ENCODE results near the gene TYRP1. TPM values are rescaled to one million over a fixed set of nuclear protein-coding genes. Genes with fewer than 3 reads are reported as not detected.

The TYRP1 gene
- total RNA-seq, 1 donor from 2014 or later: not detected

DNA sequence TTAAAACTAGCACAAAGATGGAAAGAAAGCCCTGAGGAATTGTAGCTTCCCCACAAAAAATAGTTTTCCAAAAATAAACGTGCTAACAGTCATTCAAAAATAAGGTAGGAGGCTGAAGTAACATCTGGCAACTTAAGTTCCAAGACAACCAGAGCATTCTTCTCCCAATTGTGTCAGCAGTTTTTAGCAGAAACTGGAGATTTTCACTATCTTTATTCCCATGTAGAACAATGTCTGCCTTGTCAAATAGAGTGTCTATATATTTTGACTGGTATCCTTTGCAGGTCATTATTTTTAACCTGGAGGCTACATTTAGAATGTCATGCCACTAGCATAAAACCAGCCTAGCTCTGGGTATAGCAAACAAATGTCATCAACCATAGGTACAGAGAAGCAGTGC, 10.8 kb downstream of the TYRP1 start:
- no peak overlapping the region for H3K4me3 ChIP-seq (ENCODE audit: low read depth, low read length)
- TF ChIP-seq, protein P1, sequence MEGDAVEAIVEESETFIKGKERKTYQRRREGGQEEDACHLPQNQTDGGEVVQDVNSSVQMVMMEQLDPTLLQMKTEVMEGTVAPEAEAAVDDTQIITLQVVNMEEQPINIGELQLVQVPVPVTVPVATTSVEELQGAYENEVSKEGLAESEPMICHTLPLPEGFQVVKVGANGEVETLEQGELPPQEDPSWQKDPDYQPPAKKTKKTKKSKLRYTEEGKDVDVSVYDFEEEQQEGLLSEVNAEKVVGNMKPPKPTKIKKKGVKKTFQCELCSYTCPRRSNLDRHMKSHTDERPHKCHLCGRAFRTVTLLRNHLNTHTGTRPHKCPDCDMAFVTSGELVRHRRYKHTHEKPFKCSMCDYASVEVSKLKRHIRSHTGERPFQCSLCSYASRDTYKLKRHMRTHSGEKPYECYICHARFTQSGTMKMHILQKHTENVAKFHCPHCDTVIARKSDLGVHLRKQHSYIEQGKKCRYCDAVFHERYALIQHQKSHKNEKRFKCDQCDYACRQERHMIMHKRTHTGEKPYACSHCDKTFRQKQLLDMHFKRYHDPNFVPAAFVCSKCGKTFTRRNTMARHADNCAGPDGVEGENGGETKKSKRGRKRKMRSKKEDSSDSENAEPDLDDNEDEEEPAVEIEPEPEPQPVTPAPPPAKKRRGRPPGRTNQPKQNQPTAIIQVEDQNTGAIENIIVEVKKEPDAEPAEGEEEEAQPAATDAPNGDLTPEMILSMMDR (conservative IDR thresholded peaks at IDR 0.05; ENCODE audit: low read depth, low read length): no peak
- no peak for DNase-seq (ENCODE audit: low read depth)

DNA sequence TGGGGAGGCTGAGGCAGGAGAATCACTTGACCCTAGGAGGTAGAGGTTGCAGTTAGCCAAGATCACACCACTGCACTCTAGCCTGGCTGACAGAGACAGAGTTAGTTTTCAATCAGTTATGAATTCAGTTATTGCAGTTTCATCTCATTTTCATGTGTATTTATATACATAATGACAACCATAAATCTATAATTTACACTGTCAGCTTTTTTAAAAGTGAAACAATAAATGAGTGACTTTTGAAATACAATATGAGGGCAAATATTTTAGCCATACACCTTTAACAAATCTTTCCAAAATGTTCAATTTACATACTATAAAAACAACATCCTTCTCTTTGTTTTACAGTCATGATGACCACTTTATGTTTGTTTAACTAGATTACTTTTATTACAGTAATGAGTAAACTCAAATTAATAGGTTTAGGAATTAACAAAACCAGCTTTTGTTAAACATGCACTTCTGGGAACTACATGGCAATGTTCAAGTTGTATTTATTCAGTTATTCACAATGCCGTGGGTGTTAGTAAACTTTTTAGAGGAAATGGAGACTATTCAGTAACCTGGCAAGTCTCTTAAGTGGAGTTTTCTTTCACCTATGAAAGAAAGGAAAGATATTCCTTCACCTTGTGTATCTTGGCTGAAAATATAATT, 12.7 kb downstream of the TYRP1 start:
- DNase-seq (ENCODE audit: low read depth): no peak
- TF ChIP-seq, protein P1 (conservative IDR thresholded peaks at IDR 0.05; ENCODE audit: low read depth, low read length): no peak
- H3K4me3 ChIP-seq (ENCODE audit: low read depth, low read length): no peak overlapping the region

DNA sequence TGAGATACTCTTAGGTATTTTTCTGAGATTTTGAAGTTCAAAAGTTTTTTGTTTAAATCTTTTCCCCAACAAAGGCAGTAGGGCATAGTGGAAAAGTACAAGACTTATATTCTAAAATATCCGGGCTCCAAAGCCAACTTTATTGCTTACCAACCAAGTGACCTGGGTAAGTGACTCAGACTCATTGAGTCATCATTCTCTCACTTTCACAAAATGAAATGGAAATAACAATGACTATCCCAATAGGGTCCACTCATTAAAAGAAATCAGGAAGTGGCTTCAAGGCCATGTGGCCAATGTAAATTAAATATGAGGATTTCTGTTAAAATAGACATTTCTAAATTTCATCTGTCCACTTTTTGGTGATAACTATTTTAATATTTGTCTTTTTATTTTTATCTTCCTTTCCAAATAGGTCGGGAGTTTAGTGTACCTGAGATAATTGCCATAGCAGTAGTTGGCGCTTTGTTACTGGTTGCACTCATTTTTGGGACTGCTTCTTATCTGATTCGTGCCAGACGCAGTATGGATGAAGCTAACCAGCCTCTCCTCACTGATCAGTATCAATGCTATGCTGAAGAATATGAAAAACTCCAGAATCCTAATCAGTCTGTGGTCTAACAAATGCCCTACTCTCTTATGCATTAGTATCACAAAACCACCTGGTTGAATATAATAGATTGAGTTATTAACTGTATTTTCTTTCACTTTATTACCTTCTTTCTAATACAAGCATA, 15.5 kb downstream of the TYRP1 start:
- TF ChIP-seq, protein P1 (conservative IDR thresholded peaks at IDR 0.05; ENCODE audit: low read depth, low read length): no peak
- peak; percentile 79 for DNase-seq (ENCODE audit: low read depth)
- no peak overlapping the region for H3K4me3 ChIP-seq (ENCODE audit: low read depth, low read length)

DNA sequence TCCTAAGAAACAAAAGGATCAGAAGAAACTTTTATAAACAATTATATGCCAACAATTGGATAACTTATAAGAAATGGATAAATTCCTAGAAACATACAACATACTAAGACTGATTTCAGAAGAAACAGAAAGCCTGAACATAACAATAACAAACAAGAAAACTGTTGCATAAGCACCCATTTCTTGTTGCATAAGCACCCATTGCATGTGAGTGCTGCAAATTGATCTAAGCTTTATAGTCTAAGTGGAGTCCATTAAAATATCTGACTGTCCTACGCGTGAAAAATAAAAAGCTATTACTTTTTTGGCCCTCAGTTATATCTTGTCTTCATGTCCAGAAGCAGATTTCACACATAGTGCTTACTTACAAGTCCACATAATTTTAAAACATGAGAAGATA, 19.3 kb downstream of the TYRP1 start:
- TF ChIP-seq, protein P1 (conservative IDR thresholded peaks at IDR 0.05; ENCODE audit: low read depth, low read length): no peak
- DNase-seq (ENCODE audit: low read depth): no peak
- H3K4me3 ChIP-seq (ENCODE audit: low read depth, low read length): no peak overlapping the region

DNA sequence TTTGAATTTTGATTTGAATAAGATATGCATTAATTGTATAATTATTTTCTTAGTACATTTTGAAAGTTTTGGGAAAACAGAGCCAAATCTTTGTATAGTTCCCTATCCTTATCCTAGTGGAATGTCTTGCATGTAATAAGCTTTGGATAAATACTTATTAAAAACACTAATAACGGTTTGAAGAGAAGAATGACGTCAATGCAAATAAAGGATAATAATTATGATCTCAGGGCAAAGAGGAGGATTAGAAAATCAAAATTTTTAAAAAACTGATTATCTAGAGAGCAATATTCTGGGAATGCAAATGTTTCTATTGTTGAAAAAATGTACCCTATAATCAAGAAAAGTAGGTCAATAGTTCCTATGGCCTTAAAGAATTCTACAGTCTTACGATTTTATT, 22.1 kb downstream of the TYRP1 start:
- no peak overlapping the region for H3K4me3 ChIP-seq (ENCODE audit: low read depth, low read length)
- no peak for DNase-seq (ENCODE audit: low read depth)
- TF ChIP-seq, protein P1 (conservative IDR thresholded peaks at IDR 0.05; ENCODE audit: low read depth, low read length): no peak

DNA sequence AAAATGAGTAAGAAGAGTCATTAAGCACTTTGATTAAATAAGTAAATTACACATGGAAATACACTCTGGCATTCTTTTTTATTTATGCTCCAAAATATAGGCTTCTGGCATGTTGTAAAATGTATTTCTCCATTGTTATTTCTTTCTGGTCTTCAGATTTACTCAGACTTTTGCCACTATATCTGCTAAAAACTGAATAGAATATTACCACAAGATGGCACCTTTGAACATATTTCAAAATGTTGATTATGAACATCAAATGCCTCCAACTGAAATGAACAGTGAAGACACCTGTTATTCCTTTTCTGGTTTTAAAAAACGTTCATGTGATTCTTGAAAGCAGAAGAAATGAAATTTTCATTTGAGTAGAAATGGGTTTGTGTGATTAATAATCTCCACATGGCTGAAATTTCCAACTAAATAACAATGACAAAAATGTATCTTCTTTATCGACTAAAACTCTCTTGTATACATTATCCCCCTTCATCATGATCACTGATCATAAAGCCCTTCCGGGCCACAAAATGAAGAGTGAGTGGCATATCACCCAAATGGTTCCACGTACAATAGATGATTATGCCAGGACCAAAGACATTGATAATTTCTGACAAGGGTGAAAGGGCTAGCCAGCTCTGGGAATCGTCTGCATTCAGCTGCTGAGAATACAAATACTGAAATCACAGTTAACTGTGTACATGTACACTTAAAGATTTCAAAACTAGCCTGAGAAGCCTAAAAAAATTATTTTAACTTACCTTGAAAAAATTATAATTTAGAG, 23.8 kb downstream of the TYRP1 start:
- DNase-seq (ENCODE audit: low read depth): no peak
- no peak overlapping the region for H3K4me3 ChIP-seq (ENCODE audit: low read depth, low read length)
- TF ChIP-seq, protein P1 (conservative IDR thresholded peaks at IDR 0.05; ENCODE audit: low read depth, low read length): no peak

Data from epithelial cell of proximal tubule (primary cell).